Measurements from ENCODE around the gene MEN1.

MEN1 gene

DNA sequence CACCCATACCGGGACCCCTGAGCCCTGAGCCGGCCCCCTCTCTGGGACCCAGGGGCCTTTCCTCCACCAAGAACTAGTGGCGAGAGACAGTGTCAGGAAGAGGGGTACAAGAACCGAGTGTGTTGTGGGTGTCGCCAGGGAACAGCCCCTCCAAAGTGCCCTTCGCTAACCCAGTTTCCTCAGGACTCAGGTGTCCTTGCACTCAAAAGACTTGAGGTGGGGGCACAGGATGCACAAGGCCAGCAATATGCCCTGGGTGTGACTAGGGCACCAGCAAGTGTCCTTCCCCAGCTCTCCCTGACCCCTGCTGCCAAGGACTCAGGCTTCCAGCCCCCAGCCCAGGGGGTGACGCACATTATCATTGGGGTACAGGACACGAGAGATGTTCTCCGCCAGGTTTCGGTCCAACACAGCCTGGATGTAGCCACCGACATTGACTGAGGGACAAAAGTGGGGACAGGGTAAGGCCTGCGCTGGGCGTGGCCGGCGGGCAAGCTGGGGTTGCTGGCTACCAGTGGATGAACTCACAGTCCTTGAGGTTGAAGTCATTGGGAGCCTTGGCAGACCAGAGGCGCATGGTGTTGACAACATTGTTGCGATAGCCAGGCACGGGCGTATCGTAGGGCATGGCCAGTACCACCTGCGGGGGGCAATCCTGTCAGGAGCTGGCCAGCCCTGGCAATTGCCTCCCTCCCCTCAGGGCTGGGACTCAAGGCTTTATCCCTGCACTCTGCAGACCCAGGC lies 55.3 kb downstream of the MEN1 start:
- no peak overlapping the region for H3K4me3 ChIP-seq (ENCODE audit: low read depth, low read length)
- no peak for DNase-seq (ENCODE audit: low read depth)

DNA sequence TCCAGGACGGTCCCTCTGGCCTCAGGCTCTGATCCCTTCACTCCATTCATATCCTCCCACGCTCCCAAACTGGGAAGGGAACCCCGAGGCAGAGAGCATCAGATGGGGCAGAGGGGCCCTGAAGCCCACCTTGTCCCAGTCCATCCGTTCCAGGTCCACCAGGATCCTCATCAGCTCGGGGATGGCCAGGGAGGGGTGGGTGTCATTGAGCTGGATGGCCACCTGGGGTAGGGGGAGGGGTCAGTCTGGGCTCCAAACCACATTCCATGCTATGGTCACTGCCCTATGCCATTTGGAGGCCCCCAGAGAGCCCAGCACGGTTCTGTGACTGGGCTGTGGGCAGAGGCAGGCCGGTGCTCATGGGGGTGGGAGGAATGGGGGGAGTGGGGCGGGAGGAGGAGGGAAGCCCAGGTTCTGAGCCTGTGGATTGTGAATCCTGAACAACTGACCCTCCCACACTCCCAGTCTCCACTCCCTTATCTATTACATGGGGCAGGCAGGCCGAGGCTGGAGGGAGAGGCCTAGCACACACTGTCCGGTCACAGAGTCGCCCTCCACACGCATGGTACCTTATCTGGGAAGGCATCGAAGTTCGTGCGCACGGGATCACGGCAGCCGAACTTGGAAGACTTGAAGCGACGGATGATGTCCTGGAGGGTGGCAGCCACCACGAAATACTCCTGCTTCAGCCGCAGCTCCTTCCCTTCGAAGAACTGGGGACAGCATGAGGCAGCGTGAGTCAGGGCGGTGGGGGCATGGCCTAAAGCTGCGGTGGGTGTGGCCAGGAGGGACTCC lies 56.0 kb downstream of the MEN1 start:
- no peak overlapping the region for H3K4me3 ChIP-seq (ENCODE audit: low read depth, low read length)
- no peak for DNase-seq (ENCODE audit: low read depth)
